HepG2 (cell line): ENCODE measurements around the gene CFAP100. TPM values are rescaled to one million over a fixed set of nuclear protein-coding genes. Genes with fewer than 3 reads are reported as not detected.

Source experiments
- ATAC-seq: fragments of 200-7000 bp; cut with Tn5 transposase; 3 replicates; pipeline ENCODE4 v1.9.1; 2020; ENCODE audit warnings: mild to moderate bottlenecking, moderate library complexity
- BruUV-seq: library from RNA; stranded (reverse); fragments of 400-500 nt; replicated peaks from 2 replicates; lab custom pipeline; 2021; lab: Mats Ljungman, UMichigan
- CTCF ChIA-PET: fragments of 300-600 bp; formaldehyde crosslinking; extraction: SDS; loops from one replicate; lab custom pipeline; 2021; ENCODE audit warnings: low total read pairs, inconsistent platforms, low intra/inter-chr PET ratio; lab: Yijun Ruan, JAX
- POLR2A ChIA-PET: fragments of 350-600 bp; sonication (Branson Sonifier 250); formaldehyde crosslinking; loops from one replicate; lab custom pipeline; 2020; ENCODE audit warnings: antibody characterized with exemption, inconsistent platforms; lab: Yijun Ruan, JAX
- DNase-seq: peaks from one replicate; pipeline ENCODE4 v3.0.0-alpha.2; 2015; ENCODE audit warnings: low spot score
- FAIRE-seq: peaks from 3 replicates; lab custom pipeline; 2011; peaks lifted over from hg19 to GRCh38; lab: Jason Lieb, UNC
- H2AFZ ChIP-seq: one replicate; pipeline ENCODE4 v1.6.1; 2011; ENCODE audit warnings: low read length, inconsistent platforms
- H3K27ac ChIP-seq: fragments of 300-600 bp; 3 replicates; pipeline ENCODE4 v1.8.0; 2011; ENCODE audit warnings: mixed run types, mild to moderate bottlenecking, mixed read lengths, low read length, inconsistent platforms; ENCODE audit not compliant: insufficient read depth; ENCODE audit errors: extremely low read length
- H3K27me3 ChIP-seq, 2 experiments: fragments of 200-600 bp in 1 of 2; 2 replicates in 1 of 2; 3 replicates in 1 of 2; pipeline versions ENCODE4 v1.6.0 to v1.8.0; 2011; ENCODE audit warnings: low read length in 2 of 2, mild to moderate bottlenecking in 2 of 2, moderate library complexity in 2 of 2, inconsistent platforms in 1 of 2; ENCODE audit not compliant: insufficient read depth in 2 of 2, control insufficient read depth in 1 of 2
- H3K36me3 ChIP-seq, 2 experiments: fragments of 200-600 bp in 1 of 2; replicated peaks in 1 of 2; 2 replicates in 1 of 2; 3 replicates in 1 of 2; pipeline versions ENCODE4 v1.5.1 to v1.8.0; 2011; ENCODE audit warnings: low read length in 2 of 2, inconsistent platforms in 1 of 2; ENCODE audit not compliant: insufficient read depth in 2 of 2, control insufficient read depth in 1 of 2
- H3K4me1 ChIP-seq: 2 replicates; pipeline ENCODE4 v1.5.1; 2012; ENCODE audit warnings: low read length, inconsistent platforms; ENCODE audit not compliant: insufficient read depth
- H3K4me2 ChIP-seq: 2 replicates; pipeline ENCODE4 v1.6.0; 2011; ENCODE audit warnings: low read depth, low read length, inconsistent platforms
- H3K4me3 ChIP-seq, 3 experiments: fragments of 200-600 bp in 1 of 3; sonication (generic), shearing (Covaris generic) in 1 of 3; replicated peaks in 1 of 3; 2 replicates each; pipeline ENCODE4 v1.5.1; 2011 to 2016; ENCODE audit warnings: low read length in 3 of 3, inconsistent platforms in 2 of 3, low read depth in 2 of 3, mild to moderate bottlenecking in 2 of 3, control low read depth in 1 of 3, mixed read lengths in 1 of 3; ENCODE audit not compliant: insufficient read depth in 1 of 3
- H3K79me2 ChIP-seq: one replicate; pipeline ENCODE4 v1.6.1; 2011; ENCODE audit warnings: low read length, inconsistent platforms; ENCODE audit not compliant: insufficient read depth
- H3K9ac ChIP-seq: 2 replicates; pipeline ENCODE4 v1.6.0; 2011; ENCODE audit warnings: mild to moderate bottlenecking, low read depth, low read length, inconsistent platforms; ENCODE audit not compliant: insufficient read depth
- H3K9me3 ChIP-seq: 2 replicates; pipeline ENCODE4 v1.5.1; 2012; ENCODE audit warnings: mild to moderate bottlenecking, low read length
- H4K20me1 ChIP-seq: 2 replicates; pipeline ENCODE4 v1.6.0; 2011; ENCODE audit warnings: inconsistent platforms, mild to moderate bottlenecking, low read length, moderate library complexity; ENCODE audit not compliant: insufficient read depth
- DNMT1 ChIP-seq: sonication (generic); formaldehyde crosslinking; IDR thresholded peaks from 2 replicates; pipeline ENCODE4 v1.5.1; 2020; ENCODE audit warnings: mild to moderate bottlenecking, missing genetic modification reagents
- GZF1 ChIP-seq: sonication (generic); formaldehyde crosslinking; IDR thresholded peaks from 2 replicates; pipeline ENCODE4 v1.5.1; 2020; ENCODE audit warnings: mild to moderate bottlenecking, missing genetic modification reagents
- KLF16 ChIP-seq, 2 experiments: sonication (generic) in 1 of 2; formaldehyde crosslinking in 1 of 2; IDR thresholded peaks; 2 replicates each; pipeline versions ENCODE4 v1.6.1 to v1.8.0; 2016 to 2023; ENCODE audit warnings: missing genetic modification reagents in 2 of 2, missing compliant biosample characterization in 1 of 2
- MAF1 ChIP-seq: sonication (generic); formaldehyde crosslinking; IDR thresholded peaks from 2 replicates; pipeline ENCODE4 v1.5.0; 2020; ENCODE audit warnings: missing genetic modification reagents, borderline replicate concordance
- NFYC ChIP-seq: IDR thresholded peaks from 2 replicates; pipeline ENCODE4 v1.6.1; 2016; ENCODE audit warnings: missing genetic modification reagents, missing compliant biosample characterization
- PITX1 ChIP-seq: sonication (generic); formaldehyde crosslinking; IDR thresholded peaks from 2 replicates; pipeline ENCODE4 v1.5.1; 2020; ENCODE audit warnings: mild to moderate bottlenecking, missing genetic modification reagents
- RNF219 ChIP-seq: sonication (generic); formaldehyde crosslinking; IDR thresholded peaks from 2 replicates; pipeline ENCODE4 v1.5.0; 2020; ENCODE audit warnings: mild to moderate bottlenecking, missing genetic modification reagents
- ZNF660 ChIP-seq: sonication (generic); formaldehyde crosslinking; IDR thresholded peaks from 2 replicates; pipeline ENCODE4 v1.5.1; 2020; ENCODE audit warnings: mild to moderate bottlenecking, low read depth, missing genetic modification reagents, borderline replicate concordance
- ZNF746 ChIP-seq: sonication (generic); formaldehyde crosslinking; IDR thresholded peaks from 2 replicates; pipeline ENCODE4 v1.8.0; 2022; ENCODE audit warnings: mild to moderate bottlenecking, missing genetic modification reagents
- ZNF790 ChIP-seq: sonication (generic); formaldehyde crosslinking; IDR thresholded peaks from 2 replicates; pipeline ENCODE4 v1.8.0; 2022; ENCODE audit warnings: missing genetic modification reagents, mild to moderate bottlenecking, borderline replicate concordance
- WGBS: methylation state at CpG from one replicate; pipeline ENCODE4 v1.1.6; 2017; ENCODE audit warnings: low lambda C conversion rate; 5-methylcytosine and 5-hydroxymethylcytosine counted together
- in situ Hi-C: cut with HindIII; loops from 2 replicates; pipeline ENCODE4 v1.10.0; 2017; ENCODE audit warnings: low pct_unique_long_range_greater_than_20kb; ENCODE audit not compliant: extremely low pct_ligation_motif_present
- intact Hi-C: fragments of 100-400 bp; cut with micrococcal nuclease; formaldehyde crosslinking; loops from one replicate; pipeline ENCODE4 v1.10.0; 2022; ENCODE audit not compliant: unreplicated experiment
- polyA plus RNA-seq, 8 experiments: library from polyadenylated mRNA; depleted of rRNA in 3 of 8; stranded (reverse) in 7 of 8; unstranded in 1 of 8; fragments of >200 nt; fragmentation: Illumina TruSeq in 4 of 8; extraction: Trizol in 4 of 8; gene quantifications; 2 replicates each; pipeline versions ENCODE4 v1.2.1 to v1.2.3, GENCODE V29; 2011 to 2016; ENCODE audit warnings: low read depth in 4 of 8, missing spikeins in 1 of 8, mixed read lengths in 1 of 8; ENCODE audit not compliant: insufficient read depth in 1 of 8
- total RNA-seq, 5 experiments: library from RNA; depleted of rRNA; stranded (reverse); fragments of >200 nt; fragmentation: Illumina TruSeq; extraction: Trizol; gene quantifications; 2 replicates each; pipeline ENCODE4 v1.2.3, GENCODE V29; 2016; ENCODE audit warnings: low read depth in 1 of 5

CFAP100 gene
- total and polyA plus RNA-seq, 2 of the 13 experiments (the other 11 are each of a cell fraction or from before 2014, with no cell fraction given): 0.32 TPM; not detected in 1

- H3K9ac ChIP-seq: no peak overlapping the region
- peaks cover 7 to 36% of the 10 kb centered on the region in 2 experiments; a peak in 4 of 5 replicates for H3K27me3 ChIP-seq
- H3K4me2 ChIP-seq: no peak overlapping the region
- intact Hi-C loops (no loop called here), in situ Hi-C loops (loop anchor here (5.0 to 25.0 kb wide), 2 partner anchors 91 to 221 kb away; no protein-coding TSS in a partner anchor)
- no peaks in the 10 kb centered on the region for H4K20me1 ChIP-seq
- no peak for ATAC-seq
- peaks cover 29% of the 10 kb centered on the region for H3K4me1 ChIP-seq
- no peak overlapping the region for H3K27ac ChIP-seq
- H3K9me3 ChIP-seq: no peaks in the 10 kb centered on the region
- no peak for DNase-seq
- no TSS peak for BruUV-seq
- POLR2A ChIA-PET: no interaction called here
- no peak overlapping the region for H3K4me3 ChIP-seq
- TF ChIP-seq MAF1 (CRISPR knock-in tag): no peak
- TF ChIP-seq DNMT1: no peak
- no peak for TF ChIP-seq PITX1 (CRISPR knock-in tag)
- no peak for TF ChIP-seq RNF219 (CRISPR knock-in tag)
- H2AFZ ChIP-seq: no peak overlapping the region
- no peaks in the 10 kb centered on the region for H3K79me2 ChIP-seq
- H3K36me3 ChIP-seq: no peaks in the 10 kb centered on the region
- 37% methylated on average over 3 of the region's 3 CpGs for WGBS
- CTCF ChIA-PET: no interaction called here
- no peak for FAIRE-seq
Observed at GRCh38 chr3:126358816-126359181, 35.9 kb upstream of the CFAP100 start.

- no peaks in the 10 kb centered on the region for H4K20me1 ChIP-seq
- intact Hi-C loops (no loop called here), in situ Hi-C loops (loop anchor here (25.0 kb wide), 1 partner anchor 223 kb away; no protein-coding TSS in a partner anchor)
- FAIRE-seq (no peak), ATAC-seq (no peak), DNase-seq (no peak)
- no peaks in the 10 kb centered on the region for H3K9me3 ChIP-seq
- H3K79me2 ChIP-seq: no peaks in the 10 kb centered on the region
- peaks cover 8 to 36% of the 10 kb centered on the region in 2 experiments; a peak in 4 of 5 replicates for H3K27me3 ChIP-seq
- H2AFZ ChIP-seq: no peak overlapping the region
- no peaks in the 10 kb centered on the region for H3K36me3 ChIP-seq
- peaks cover 21% of the 10 kb centered on the region for H3K4me1 ChIP-seq
- no peak overlapping the region for H3K4me3 ChIP-seq
- no peak overlapping the region for H3K27ac ChIP-seq
- H3K4me2 ChIP-seq: no peak overlapping the region
- POLR2A ChIA-PET: no interaction called here
- 0% methylated on average over 1 of the region's 3 CpGs for WGBS
- CTCF ChIA-PET: no interaction called here
- BruUV-seq: no TSS peak
- H3K9ac ChIP-seq: no peak overlapping the region
- TF ChIP-seq ZNF790 (CRISPR knock-in tag) (no peak), NFYC (CRISPR knock-in tag) (no peak), KLF16 (CRISPR knock-in tag; IDR thresholded peaks at IDR 0.05) (no peak), ZNF660 (CRISPR knock-in tag) (no peak), GZF1 (CRISPR knock-in tag) (no peak), ZNF746 (CRISPR knock-in tag) (no peak)
Observed at GRCh38 chr3:126360046-126360713, 34.5 kb upstream of the CFAP100 start.
